ENCODE data around the gene CENPO.

DNA sequence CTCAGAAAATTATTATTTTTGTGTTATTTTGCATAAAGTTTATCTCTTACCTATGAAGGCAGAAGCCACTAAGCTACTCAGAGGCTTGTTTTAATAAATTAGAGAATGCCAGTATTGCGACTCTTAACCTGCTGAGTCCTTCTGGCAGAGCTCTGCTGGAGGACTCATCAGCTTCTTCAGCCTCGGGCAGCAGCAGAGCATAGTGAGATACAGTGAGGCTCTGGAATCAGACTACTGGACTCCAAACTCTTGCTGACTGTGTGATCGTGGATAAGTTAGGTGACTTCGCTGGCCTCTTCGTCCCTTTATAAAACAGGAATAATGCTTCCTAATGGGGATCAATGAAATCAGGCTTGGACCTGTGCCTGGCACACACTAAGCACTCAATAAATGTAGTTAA is 1.8 kb upstream of the CENPO start:
- TF ChIP-seq, protein P1, sequence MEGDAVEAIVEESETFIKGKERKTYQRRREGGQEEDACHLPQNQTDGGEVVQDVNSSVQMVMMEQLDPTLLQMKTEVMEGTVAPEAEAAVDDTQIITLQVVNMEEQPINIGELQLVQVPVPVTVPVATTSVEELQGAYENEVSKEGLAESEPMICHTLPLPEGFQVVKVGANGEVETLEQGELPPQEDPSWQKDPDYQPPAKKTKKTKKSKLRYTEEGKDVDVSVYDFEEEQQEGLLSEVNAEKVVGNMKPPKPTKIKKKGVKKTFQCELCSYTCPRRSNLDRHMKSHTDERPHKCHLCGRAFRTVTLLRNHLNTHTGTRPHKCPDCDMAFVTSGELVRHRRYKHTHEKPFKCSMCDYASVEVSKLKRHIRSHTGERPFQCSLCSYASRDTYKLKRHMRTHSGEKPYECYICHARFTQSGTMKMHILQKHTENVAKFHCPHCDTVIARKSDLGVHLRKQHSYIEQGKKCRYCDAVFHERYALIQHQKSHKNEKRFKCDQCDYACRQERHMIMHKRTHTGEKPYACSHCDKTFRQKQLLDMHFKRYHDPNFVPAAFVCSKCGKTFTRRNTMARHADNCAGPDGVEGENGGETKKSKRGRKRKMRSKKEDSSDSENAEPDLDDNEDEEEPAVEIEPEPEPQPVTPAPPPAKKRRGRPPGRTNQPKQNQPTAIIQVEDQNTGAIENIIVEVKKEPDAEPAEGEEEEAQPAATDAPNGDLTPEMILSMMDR (IDR thresholded peaks at IDR 0.05) = no peak
- no peak for TF ChIP-seq POLR2A (IDR thresholded peaks at IDR 0.05)

All from thyroid gland (tissue), 4 donors.